Peyer's patch (tissue), 4 donors: Measurements from ENCODE around the gene RNLS. TPM values are rescaled to one million over a fixed set of nuclear protein-coding genes. Genes with fewer than 3 reads are reported as not detected.

Experiments
- DNase-seq, 3 donors: peaks; one replicate each; pipeline ENCODE4 v3.0.0-alpha.2; 2017 to 2019
- H3K27ac ChIP-seq, 4 donors: fragments of 200-600 bp; sonication (generic); one replicate each; pipeline ENCODE4 v1.5.1; 2016 to 2019
- H3K27me3 ChIP-seq, 2 donors: fragments of 200-600 bp; sonication (generic); one replicate each; pipeline ENCODE4 v1.5.1; 2019
- H3K36me3 ChIP-seq, 3 donors: fragments of 200-600 bp; sonication (generic); one replicate each; pipeline ENCODE4 v1.5.1; 2016 to 2019
- H3K4me1 ChIP-seq, 4 donors: fragments of 200-600 bp; sonication (generic); one replicate each; pipeline ENCODE4 v1.5.1; 2016 to 2019
- H3K4me3 ChIP-seq, 4 donors: fragments of 200-600 bp; sonication (generic); 1 replicate in 3 of 4; 2 replicates in 1 of 4; pipeline ENCODE4 v1.5.1; 2016 to 2019; ENCODE audit warnings: mild to moderate bottlenecking in 1 of 4
- H3K9me3 ChIP-seq, 4 donors: fragments of 200-600 bp; sonication (generic); one replicate each; pipeline ENCODE4 v1.5.1; 2016 to 2019; ENCODE audit warnings: mild to moderate bottlenecking in 1 of 4
- POLR2A ChIP-seq, 2 donors: fragments of 450-650 bp; IDR thresholded peaks; one replicate each; pipeline ENCODE4 v1.5.1; 2017; ENCODE audit warnings: antibody characterized with exemption in 2 of 2, mild to moderate bottlenecking in 2 of 2, moderate library complexity in 2 of 2
- total RNA-seq, 4 donors: library from RNA; depleted of rRNA; stranded (reverse); fragments of >200 nt; gene quantifications; one replicate each; pipeline ENCODE4 v1.1.0, GENCODE V29; 2016
- TF ChIP-seq, protein P1 (sequence below), 6 experiments: fragments of 450-650 bp in 4 of 6; fragments of 200-600 bp in 2 of 6; sonication (generic) in 1 of 6; IDR thresholded peaks; one replicate each; pipeline ENCODE4 v1.5.1; 2017 to 2019; ENCODE audit warnings: antibody characterized with exemption in 6 of 6, mild to moderate bottlenecking in 3 of 6, moderate library complexity in 1 of 6

Gene RNLS
- total RNA-seq, 4 donors from 2014 or later = 4.1 to 29.6 (median 22.6) TPM

DNA sequence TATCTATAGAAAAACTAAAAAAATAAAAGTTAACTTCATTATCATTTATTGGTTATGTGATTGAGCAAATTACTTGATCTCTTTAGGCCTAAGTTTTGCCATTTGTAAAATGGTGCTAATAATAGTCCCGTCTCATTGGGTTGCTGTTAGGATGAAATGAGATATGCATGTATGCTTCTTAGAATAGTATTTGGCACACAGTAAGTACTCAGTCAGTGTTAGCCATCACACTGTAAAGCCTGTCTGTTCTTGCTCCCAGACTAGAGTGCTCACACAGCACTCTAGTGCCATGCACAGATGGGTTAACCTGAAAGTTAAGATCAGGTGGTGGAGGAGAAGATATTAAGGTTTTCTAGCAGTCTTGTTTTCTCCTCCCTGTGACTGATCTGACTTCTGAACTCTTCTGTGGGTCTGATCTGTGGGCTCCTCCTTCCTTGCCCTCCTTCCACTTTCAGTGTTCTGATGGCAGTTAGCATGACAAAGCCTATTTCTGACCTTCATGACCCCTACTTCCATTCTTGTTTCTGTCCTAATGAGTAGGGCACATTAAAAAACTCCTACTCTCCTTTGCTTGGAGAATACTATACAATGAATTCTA lies 167.5 kb downstream of the RNLS start:
- no peaks in the 10 kb centered on the region for H3K9me3 ChIP-seq
- H3K27me3 ChIP-seq = no peaks in the 10 kb centered on the region
- no peak overlapping the region for H3K27ac ChIP-seq
- H3K4me1 ChIP-seq = no peaks in the 10 kb centered on the region
- no peak for DNase-seq
- TF ChIP-seq POLR2A (IDR thresholded peaks at IDR 0.05) = no peak
- TF ChIP-seq, protein P1, sequence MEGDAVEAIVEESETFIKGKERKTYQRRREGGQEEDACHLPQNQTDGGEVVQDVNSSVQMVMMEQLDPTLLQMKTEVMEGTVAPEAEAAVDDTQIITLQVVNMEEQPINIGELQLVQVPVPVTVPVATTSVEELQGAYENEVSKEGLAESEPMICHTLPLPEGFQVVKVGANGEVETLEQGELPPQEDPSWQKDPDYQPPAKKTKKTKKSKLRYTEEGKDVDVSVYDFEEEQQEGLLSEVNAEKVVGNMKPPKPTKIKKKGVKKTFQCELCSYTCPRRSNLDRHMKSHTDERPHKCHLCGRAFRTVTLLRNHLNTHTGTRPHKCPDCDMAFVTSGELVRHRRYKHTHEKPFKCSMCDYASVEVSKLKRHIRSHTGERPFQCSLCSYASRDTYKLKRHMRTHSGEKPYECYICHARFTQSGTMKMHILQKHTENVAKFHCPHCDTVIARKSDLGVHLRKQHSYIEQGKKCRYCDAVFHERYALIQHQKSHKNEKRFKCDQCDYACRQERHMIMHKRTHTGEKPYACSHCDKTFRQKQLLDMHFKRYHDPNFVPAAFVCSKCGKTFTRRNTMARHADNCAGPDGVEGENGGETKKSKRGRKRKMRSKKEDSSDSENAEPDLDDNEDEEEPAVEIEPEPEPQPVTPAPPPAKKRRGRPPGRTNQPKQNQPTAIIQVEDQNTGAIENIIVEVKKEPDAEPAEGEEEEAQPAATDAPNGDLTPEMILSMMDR (IDR thresholded peaks at IDR 0.05) = no peak
- no peaks in the 10 kb centered on the region for H3K36me3 ChIP-seq
- no peak overlapping the region for H3K4me3 ChIP-seq

DNA sequence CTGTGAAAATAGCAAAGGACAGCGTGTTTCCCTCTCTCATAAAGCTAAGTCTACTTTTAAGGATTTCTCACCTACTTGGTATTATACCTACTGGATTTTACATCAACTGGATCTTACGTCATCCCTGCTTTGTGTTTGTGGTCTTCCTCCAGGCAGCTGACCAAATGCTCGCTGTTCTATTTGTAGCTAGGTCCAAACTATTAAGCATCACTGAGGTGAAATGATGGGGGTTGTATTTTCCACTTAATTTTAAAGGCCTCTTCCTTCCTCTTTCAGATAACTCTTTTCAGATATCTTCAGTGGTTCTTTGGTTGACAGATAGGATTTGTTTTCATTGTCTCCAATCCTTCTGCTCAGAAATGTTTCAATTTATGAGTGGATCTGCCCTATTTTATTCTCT lies 169.7 kb downstream of the RNLS start:
- Histone ChIP-seq H3K9me3 (no peaks in the 10 kb centered on the region), H3K27ac (no peak overlapping the region), H3K36me3 (no peaks in the 10 kb centered on the region), H3K27me3 (no peaks in the 10 kb centered on the region), H3K4me3 (no peak overlapping the region), H3K4me1 (no peaks in the 10 kb centered on the region)
- TF ChIP-seq, protein P1 (IDR thresholded peaks at IDR 0.05) = no peak
- no peak for TF ChIP-seq POLR2A (IDR thresholded peaks at IDR 0.05)
- no peak for DNase-seq

DNA sequence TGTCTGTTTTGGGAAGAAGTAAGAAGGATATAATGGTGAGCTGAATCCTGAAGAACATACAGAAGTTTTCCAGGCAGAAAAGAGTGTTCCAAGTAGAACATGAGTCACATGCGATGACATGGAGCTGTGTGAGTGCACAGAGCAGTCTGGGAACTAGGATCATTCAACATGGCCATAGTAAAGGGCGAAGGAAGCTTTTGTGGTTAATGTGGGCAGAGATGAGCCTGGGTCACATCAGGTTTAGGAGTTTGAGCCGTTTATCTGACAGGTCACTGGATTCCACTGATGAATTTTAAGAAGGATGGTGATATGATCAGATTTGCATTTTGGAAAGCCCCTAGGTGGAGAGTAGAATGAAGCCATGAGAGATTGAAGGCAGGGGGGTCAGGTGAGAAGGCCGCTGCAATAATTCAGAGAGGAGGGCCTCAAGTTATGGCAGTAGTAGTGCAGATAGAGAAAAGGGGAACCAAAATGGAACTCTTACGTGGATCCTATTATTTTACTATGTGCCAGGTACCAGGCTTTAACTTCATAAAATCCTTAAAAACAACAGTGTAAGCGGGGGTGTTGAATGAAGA lies 171.3 kb downstream of the RNLS start:
- H3K36me3 ChIP-seq = no peaks in the 10 kb centered on the region
- H3K27ac ChIP-seq = no peak overlapping the region
- no peaks in the 10 kb centered on the region for H3K9me3 ChIP-seq
- H3K4me1 ChIP-seq = no peaks in the 10 kb centered on the region
- no peak for DNase-seq
- no peak overlapping the region for H3K4me3 ChIP-seq
- no peaks in the 10 kb centered on the region for H3K27me3 ChIP-seq
- TF ChIP-seq POLR2A (IDR thresholded peaks at IDR 0.05) = no peak
- TF ChIP-seq, protein P1 (IDR thresholded peaks at IDR 0.05) = no peak

DNA sequence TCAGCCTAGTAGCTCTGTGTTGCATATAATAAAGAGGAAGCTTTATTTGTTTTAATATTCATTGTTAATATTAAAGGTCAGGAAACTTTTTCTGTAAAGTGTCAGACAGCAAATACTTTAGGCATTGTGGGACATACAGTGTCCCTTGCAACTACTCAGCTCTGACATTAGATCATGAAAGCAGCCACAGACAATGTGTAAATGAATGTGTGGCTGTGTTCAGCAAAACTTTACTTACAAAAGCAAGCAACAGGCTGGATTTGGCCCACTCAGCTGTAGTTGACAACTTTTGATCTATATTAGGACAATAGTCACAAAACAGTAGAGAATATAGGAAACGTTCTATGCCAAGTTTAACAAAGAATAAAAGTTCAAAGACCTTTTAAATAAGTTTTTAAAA lies 173.3 kb downstream of the RNLS start:
- no peak for TF ChIP-seq POLR2A (IDR thresholded peaks at IDR 0.05)
- TF ChIP-seq, protein P1 (IDR thresholded peaks at IDR 0.05) = no peak
- Histone ChIP-seq H3K4me1 (no peaks in the 10 kb centered on the region), H3K4me3 (no peak overlapping the region), H3K36me3 (no peaks in the 10 kb centered on the region), H3K27me3 (no peaks in the 10 kb centered on the region), H3K9me3 (no peaks in the 10 kb centered on the region), H3K27ac (no peak overlapping the region)
- DNase-seq = no peak

DNA sequence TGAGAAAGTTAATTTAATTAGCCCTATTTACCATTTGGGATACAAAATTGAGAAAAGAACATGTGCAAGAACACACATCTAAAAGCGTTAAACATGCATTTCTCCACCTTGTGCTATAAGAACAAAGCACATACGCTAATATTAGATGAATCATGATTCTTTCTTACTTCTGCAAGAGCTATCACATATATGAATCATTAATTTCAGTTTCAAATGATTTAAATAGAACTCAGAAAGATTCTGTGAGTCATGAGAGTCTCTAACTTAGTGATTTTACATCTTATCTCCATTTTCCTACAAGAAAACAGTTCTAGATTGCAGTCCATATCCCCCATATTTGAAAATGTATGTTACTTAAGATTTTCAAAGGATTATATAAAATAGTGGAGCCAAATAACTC lies 173.9 kb downstream of the RNLS start:
- H3K4me3 ChIP-seq = no peak overlapping the region
- no peak for TF ChIP-seq POLR2A (IDR thresholded peaks at IDR 0.05)
- TF ChIP-seq, protein P1 (IDR thresholded peaks at IDR 0.05) = no peak
- DNase-seq = no peak
- no peak overlapping the region for H3K27ac ChIP-seq
- H3K9me3 ChIP-seq = no peaks in the 10 kb centered on the region
- H3K4me1 ChIP-seq = no peaks in the 10 kb centered on the region
- no peaks in the 10 kb centered on the region for H3K36me3 ChIP-seq
- H3K27me3 ChIP-seq = no peaks in the 10 kb centered on the region
